Measurements from ENCODE around the gene NFIL3. TPM values are rescaled to one million over a fixed set of nuclear protein-coding genes. Genes with fewer than 3 reads are reported as not detected.

Gene NFIL3
- total and polyA plus RNA-seq, 2 of the 8 experiments (the other 6 are each of a cell fraction or from before 2014, with no cell fraction given) = 3.4 to 13.5 TPM

DNA sequence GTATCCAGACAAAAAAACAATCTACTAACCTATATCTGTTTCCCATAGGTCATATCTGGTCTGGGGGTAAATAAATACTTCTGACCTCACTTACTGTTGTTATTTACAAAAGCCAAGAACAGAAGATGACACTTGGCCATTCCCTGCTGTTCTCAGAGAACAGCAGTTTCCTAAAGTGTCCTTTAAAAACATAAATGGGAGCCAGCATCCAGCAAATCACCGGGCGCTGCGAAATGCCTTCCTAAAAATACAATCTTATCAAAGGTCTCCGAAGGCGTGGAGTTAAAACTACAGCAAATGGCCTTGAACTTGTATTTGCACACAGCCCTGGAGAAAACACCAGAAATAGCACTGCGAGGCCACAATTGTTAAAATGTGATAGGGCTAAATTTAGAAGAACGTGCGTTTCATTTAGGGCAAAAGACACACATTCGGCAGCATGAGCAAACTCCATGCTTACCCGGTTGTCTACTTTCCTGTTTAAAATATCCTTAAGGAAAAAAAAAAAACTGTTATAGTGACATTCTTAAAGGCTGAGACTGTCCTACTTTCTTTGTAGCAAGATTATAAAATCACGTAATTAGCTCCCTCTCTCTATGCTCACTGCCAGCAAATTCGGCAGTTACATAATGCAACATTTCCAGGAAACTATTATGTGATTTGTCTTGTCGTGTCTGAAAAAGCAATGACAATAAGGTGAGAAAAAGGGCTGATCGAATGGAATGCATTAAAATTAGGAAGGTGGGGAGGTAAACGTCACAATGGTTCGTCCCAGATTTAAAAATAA, 1.5 kb downstream of the NFIL3 start:
- CTCF ChIA-PET (ENCODE audit: partially characterized antibody) = interaction anchor here (0.7 to 0.8 kb wide), 3 partner anchors 17 to 507 kb away, joined by 3 read pairs; no protein-coding TSS in a partner anchor
- Histone ChIP-seq H2AK5ac (ENCODE audit: low read depth, low read length) (no peak overlapping the region), H2AFZ (ENCODE audit: low read length) (no peak overlapping the region), H2BK120ac (replicated peaks; ENCODE audit: low read depth, low read length) (no peak overlapping the region), H2BK20ac (ENCODE audit: low read length) (no peak overlapping the region), H3K4me3 (ENCODE audit: extremely low read depth in 1 of 4, insufficient read depth in 2 of 4, low read depth in 3 of 4, low read length in 4 of 4) (peak overlapping the region; percentile 58 to 97 (median 82); a peak in 5 of 8 replicates), H3K14ac (ENCODE audit: insufficient read length) (no peak overlapping the region), H3K27me3 (replicated peaks in 1 of 4; ENCODE audit: control insufficient read depth in 3 of 4, extremely low read depth in 1 of 4, insufficient read depth in 3 of 4, low read length in 3 of 4) (peaks cover 2 to 45% (median 30%) of the 10 kb centered on the region in 4 experiments), H4K8ac (ENCODE audit: extremely low read depth, insufficient read depth, low read length) (no peak overlapping the region), H3K79me1 (ENCODE audit: low read depth, low read length) (peaks cover 5% of the 10 kb centered on the region; the same call in 1 of the 2 replicates), H3K23me2 (ENCODE audit: low read depth, low read length) (peaks cover 13% of the 10 kb centered on the region), H3K4me2 (ENCODE audit: insufficient read depth in 1 of 2, low read depth in 2 of 2, low read length in 2 of 2) (peak overlapping the region; percentile 86 to 91), H3K4me1 (replicated peaks in 1 of 4; ENCODE audit: control insufficient read depth in 3 of 4, insufficient read depth in 4 of 4, low read length in 3 of 4) (peaks cover 2 to 9% (median 4%) of the 10 kb centered on the region in 4 experiments; a peak in 4 of 7 replicates), H3K9ac (replicated peaks in 1 of 4; ENCODE audit: extremely low read depth in 1 of 4, low read depth in 3 of 4, low read length in 3 of 4) (no peak overlapping the region), H2BK5ac (ENCODE audit: low read depth, low read length) (no peak overlapping the region), H3K23ac (ENCODE audit: insufficient read length) (no peak overlapping the region), H3K27ac (ENCODE audit: low read depth, low read length) (no peak overlapping the region), H4K91ac (replicated peaks; ENCODE audit: insufficient read length, low read length) (no peak overlapping the region), H4K20me1 (replicated peaks in 1 of 2; ENCODE audit: control insufficient read depth in 1 of 2, insufficient read depth in 2 of 2, low read length in 2 of 2) (peaks cover 17 to 20% of the 10 kb centered on the region in 2 experiments), H3K18ac (ENCODE audit: extremely low read depth, low read length) (no peak overlapping the region), H3K9me3 (ENCODE audit: insufficient read depth in 2 of 2, low read depth in 1 of 2, low read length in 1 of 2) (no peaks in the 10 kb centered on the region), H3K56ac (replicated peaks; ENCODE audit: insufficient read length, low read depth, low read length) (no peak overlapping the region), H4K5ac (ENCODE audit: insufficient read length, low read depth, low read length) (no peak overlapping the region), H3K4ac (replicated peaks; ENCODE audit: insufficient read length, low read depth, low read length) (no peak overlapping the region), H2BK12ac (ENCODE audit: low read depth, low read length) (no peak overlapping the region), H3K36me3 (ENCODE audit: control insufficient read depth in 2 of 4, insufficient read depth in 4 of 4, low read length in 3 of 4) (no peaks in the 10 kb centered on the region), H2BK15ac (ENCODE audit: low read length) (no peak overlapping the region), H3K79me2 (ENCODE audit: control insufficient read depth in 1 of 2, insufficient read depth in 2 of 2, low read length in 2 of 2) (peaks cover 0 to 48% of the 10 kb centered on the region in 2 experiments; a peak in 3 of 4 replicates)
- FAIRE-seq (no peak), DNase-seq (ENCODE audit: low read depth in 1 of 2, low spot score in 2 of 2) (no peak)
- POLR2A ChIA-PET (ENCODE audit: partially characterized antibody) = no interaction called here
- WGBS, 2 experiments (ENCODE audit: extremely low coverage in 1 of 2, insufficient coverage in 1 of 2, insufficient read length in 1 of 2, insufficient replicate concordance in 2 of 2, low coverage in 1 of 2, low lambda C conversion rate in 2 of 2, missing lambda C conversion rate in 1 of 2) = 22% methylated on average over 16 of the region's 16 CpGs; no CpG with 5 or more reads in 1 of the 2 experiments
- TF ChIP-seq, protein P1, sequence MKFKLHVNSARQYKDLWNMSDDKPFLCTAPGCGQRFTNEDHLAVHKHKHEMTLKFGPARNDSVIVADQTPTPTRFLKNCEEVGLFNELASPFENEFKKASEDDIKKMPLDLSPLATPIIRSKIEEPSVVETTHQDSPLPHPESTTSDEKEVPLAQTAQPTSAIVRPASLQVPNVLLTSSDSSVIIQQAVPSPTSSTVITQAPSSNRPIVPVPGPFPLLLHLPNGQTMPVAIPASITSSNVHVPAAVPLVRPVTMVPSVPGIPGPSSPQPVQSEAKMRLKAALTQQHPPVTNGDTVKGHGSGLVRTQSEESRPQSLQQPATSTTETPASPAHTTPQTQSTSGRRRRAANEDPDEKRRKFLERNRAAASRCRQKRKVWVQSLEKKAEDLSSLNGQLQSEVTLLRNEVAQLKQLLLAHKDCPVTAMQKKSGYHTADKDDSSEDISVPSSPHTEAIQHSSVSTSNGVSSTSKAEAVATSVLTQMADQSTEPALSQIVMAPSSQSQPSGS (IDR thresholded peaks at IDR 0.05; ENCODE audit: low read length) = no peak
- no peak for TF ChIP-seq TCF12 (IDR thresholded peaks at IDR 0.05; ENCODE audit: low read depth, low read length)
- TF ChIP-seq FOSL1 (IDR thresholded peaks at IDR 0.05; ENCODE audit: insufficient read depth, low read depth, low read length) = no peak
- no peak for TF ChIP-seq JUND (IDR thresholded peaks at IDR 0.05; ENCODE audit: low read length)
- TF ChIP-seq KDM1A (IDR thresholded peaks at IDR 0.05; ENCODE audit: borderline replicate concordance, low read length) = no peak
- TF ChIP-seq, protein P2, sequence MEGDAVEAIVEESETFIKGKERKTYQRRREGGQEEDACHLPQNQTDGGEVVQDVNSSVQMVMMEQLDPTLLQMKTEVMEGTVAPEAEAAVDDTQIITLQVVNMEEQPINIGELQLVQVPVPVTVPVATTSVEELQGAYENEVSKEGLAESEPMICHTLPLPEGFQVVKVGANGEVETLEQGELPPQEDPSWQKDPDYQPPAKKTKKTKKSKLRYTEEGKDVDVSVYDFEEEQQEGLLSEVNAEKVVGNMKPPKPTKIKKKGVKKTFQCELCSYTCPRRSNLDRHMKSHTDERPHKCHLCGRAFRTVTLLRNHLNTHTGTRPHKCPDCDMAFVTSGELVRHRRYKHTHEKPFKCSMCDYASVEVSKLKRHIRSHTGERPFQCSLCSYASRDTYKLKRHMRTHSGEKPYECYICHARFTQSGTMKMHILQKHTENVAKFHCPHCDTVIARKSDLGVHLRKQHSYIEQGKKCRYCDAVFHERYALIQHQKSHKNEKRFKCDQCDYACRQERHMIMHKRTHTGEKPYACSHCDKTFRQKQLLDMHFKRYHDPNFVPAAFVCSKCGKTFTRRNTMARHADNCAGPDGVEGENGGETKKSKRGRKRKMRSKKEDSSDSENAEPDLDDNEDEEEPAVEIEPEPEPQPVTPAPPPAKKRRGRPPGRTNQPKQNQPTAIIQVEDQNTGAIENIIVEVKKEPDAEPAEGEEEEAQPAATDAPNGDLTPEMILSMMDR (IDR thresholded peaks at IDR 0.05; ENCODE audit: control extremely low read depth in 1 of 3, insufficient read depth in 1 of 3, low read depth in 1 of 3, low read length in 3 of 3) = no peak
- no peak for TF ChIP-seq KDM4A (IDR thresholded peaks at IDR 0.05; ENCODE audit: low read depth, low read length, severe bottlenecking)
- no peak for TF ChIP-seq SP4 (IDR thresholded peaks at IDR 0.05; ENCODE audit: low read length)

Measured in H1 (cell line).